ENCODE data around the gene SCNN1B.
"Not testable (repeated sequence)": the region's sequence is repeated elsewhere in the genome, so short reads cannot be mapped to it uniquely, and the experiment has no call there.

Gene SCNN1B

GRCh38 chr16:23288726-23289512, 13.2 kb upstream of the SCNN1B start:
- no peak for DNase-seq (ENCODE audit: low spot score)

DNA sequence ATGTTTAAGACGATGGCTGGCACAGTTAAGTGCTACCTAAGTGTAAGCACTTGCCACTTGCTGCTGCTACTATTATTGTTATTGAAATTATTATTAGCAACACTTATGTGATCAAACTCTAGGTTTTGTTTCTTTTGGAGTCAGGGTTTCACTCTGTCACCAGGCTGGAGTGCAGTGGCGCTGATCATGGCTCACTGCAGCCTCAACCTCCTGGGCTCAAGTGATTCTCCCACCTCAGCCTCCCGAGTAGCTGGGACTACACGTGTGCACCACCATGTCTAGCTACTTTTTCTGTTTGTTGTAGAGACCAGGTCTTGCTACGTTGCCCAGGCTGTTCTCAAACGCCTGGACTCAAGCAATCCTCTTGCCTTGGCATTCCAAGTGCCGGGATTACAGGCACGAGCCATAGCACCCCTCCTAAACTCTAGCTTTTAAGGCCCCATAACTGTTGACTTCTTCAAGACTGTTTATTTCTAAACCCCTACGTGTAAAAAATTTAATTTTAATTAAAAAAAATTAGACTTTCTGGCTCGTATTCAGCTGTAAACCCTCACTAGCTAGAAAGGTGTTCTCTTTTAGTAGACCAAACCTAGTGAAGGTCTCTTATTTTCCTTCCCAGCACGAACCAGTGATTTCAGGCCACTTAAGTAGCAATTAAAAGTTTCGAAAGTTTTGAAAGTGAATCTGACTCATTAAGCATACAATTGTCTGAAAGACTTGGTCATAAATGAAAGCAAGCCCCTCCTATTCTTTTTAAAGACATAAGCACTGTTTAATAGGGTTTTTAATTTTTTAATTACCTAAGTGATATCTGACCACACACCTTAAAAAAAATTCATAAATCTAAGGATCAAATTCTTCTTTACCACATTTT, 11.7 kb upstream of the SCNN1B start:
- no peak for DNase-seq (ENCODE audit: low spot score)

GRCh38 chr16:23293016-23293415, 9.1 kb upstream of the SCNN1B start:
- no peak for DNase-seq (ENCODE audit: low spot score)

GRCh38 chr16:23294260-23294659, 7.8 kb upstream of the SCNN1B start:
- DNase-seq (ENCODE audit: low spot score), result no peak

DNA sequence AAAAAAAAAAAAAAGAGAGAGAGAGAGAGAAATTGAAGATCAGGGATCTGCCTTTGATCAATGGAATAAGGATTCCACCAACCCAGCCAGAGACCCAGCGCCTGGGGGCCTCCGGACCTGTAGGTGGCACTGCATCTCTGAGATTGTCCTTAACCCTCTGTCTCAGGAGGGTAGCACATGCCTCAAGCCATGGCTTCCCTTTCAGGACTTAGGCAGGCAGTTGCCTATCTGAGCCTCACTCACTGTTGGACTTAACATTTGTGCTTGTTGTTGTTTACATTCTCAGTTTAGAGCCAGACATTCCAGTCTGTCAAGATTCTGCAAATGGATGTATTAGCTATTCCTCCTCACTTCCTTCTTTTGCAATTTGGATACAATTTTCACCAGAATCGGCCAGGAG, 5.1 kb upstream of the SCNN1B start:
- no peak for DNase-seq (ENCODE audit: low spot score)

- no peak for DNase-seq (ENCODE audit: low spot score)
Measured at GRCh38 chr16:23298290-23298915, 3.7 kb upstream of the SCNN1B start.

GRCh38 chr16:23299815-23300214, 2.3 kb upstream of the SCNN1B start:
- not testable (repeated sequence) for DNase-seq (ENCODE audit: low spot score)

- DNase-seq (ENCODE audit: low spot score), result no peak
Measured at GRCh38 chr16:23301251-23302044, 654 bp upstream of the SCNN1B start.

- no peak for DNase-seq (ENCODE audit: low spot score)
Measured at GRCh38 chr16:23303685-23304084, 1.6 kb downstream of the SCNN1B start.

GRCh38 chr16:23304620-23305019, 2.5 kb downstream of the SCNN1B start:
- DNase-seq (ENCODE audit: low spot score), result no peak

- no peak for DNase-seq (ENCODE audit: low spot score)
Measured at GRCh38 chr16:23306199-23307100, 4.3 kb downstream of the SCNN1B start.

GRCh38 chr16:23310217-23310616, 8.1 kb downstream of the SCNN1B start:
- DNase-seq (ENCODE audit: low spot score), result no peak

DNA sequence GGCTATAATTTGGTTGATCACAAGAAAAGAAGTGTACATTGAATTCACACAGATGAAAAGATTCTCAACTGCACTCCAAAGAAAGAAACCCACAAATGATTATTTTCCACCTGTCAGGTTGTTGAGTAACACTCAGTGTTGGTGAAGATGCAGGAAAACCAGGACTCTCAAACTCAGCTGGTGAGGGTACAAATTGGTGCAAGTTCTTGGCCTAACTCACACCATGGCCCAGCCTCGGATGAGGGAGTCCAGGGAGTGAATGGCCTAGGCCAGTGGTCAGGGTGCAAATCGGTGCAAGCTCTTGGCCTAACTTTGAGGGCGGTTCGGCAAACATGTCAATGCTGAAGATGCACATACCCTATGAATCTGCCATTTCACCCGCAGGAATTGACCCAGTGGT, 8.6 kb downstream of the SCNN1B start:
- no peak for DNase-seq (ENCODE audit: low spot score)

- no peak for DNase-seq (ENCODE audit: low spot score)
Measured at GRCh38 chr16:23316232-23316631, 14.1 kb downstream of the SCNN1B start.

GRCh38 chr16:23316634-23317265, 14.6 kb downstream of the SCNN1B start:
- no peak for DNase-seq (ENCODE audit: low spot score)

DNA sequence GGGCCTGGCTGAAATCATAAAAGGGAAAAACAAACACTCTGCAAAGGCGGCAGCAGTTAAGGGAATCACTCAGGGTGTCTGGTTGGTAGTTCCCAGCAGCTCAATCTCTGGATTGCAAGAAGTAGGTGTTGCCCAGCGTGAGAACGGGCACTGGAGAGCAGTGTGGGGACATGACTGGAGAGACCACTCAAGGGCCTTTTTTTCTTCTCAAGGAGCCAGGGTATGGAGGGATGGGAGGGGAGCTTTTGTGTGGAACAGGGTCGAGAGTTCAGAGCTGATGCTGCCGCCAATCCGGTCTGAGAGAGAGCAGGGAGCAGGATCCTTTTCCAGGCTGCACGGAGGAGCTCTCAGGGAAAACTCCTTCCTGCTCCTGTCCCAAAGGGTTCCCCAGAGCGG, 15.2 kb downstream of the SCNN1B start:
- DNase-seq (ENCODE audit: low spot score), result no peak

DNA sequence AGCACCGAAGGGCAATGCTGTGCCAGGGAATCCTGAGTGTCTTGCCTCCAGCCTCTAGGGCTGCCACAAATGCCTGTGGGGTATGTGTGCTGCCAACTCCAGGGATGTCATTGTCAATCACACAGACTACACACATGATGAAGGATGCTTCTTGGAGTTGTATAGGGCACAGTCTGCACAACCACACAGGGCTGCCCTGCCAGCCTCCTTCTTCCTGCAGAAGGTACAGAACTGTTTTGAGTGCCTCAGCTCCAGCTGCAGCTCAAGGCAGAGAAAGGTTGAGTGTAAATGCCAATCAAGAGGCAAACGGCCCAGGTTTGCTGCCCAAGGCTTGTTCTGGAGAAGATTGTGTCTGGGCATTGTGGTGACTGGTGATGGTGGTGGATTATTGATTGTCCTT, 15.6 kb downstream of the SCNN1B start:
- no peak for DNase-seq (ENCODE audit: low spot score)

GRCh38 chr16:23318639-23319038, 16.5 kb downstream of the SCNN1B start:
- DNase-seq (ENCODE audit: low spot score), result no peak

- DNase-seq (ENCODE audit: low spot score), result no peak
Measured at GRCh38 chr16:23319861-23320615, 17.9 kb downstream of the SCNN1B start.

DNA sequence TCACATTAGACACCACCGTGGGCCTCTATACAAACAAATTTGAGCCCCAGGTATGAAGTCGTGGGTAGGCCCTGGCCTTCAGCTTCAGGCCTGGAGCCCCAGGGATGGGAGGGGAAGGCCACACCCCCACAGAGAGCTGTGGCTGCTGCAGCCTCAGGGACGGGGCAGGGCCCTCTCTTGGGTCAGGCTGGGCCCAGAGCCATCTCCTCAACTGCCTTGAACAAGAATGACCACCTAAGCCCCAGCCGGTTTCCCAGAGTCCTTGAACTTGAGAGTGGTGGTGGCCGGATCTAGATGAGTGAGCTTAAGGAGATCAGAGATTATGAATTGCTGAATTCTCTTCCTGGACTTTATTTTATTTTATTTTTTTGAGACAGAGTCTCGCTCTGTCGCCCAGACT, 18.6 kb downstream of the SCNN1B start:
- DNase-seq (ENCODE audit: low spot score), result no peak

Measured in CD4-positive, alpha-beta T cell treated with Interleukin-6 at 100 ng/mL for 8 hours (primary cell).